CD4-positive, alpha-beta T cell treated with Interferon alpha-2 for 1 hour (primary cell): ENCODE measurements around the gene RPL35.

Experiments used
- DNase-seq, 2 donors: peaks; one replicate each; pipeline ENCODE4 v3.0.0-alpha.2; 2020 to 2022

RPL35 gene

DNA sequence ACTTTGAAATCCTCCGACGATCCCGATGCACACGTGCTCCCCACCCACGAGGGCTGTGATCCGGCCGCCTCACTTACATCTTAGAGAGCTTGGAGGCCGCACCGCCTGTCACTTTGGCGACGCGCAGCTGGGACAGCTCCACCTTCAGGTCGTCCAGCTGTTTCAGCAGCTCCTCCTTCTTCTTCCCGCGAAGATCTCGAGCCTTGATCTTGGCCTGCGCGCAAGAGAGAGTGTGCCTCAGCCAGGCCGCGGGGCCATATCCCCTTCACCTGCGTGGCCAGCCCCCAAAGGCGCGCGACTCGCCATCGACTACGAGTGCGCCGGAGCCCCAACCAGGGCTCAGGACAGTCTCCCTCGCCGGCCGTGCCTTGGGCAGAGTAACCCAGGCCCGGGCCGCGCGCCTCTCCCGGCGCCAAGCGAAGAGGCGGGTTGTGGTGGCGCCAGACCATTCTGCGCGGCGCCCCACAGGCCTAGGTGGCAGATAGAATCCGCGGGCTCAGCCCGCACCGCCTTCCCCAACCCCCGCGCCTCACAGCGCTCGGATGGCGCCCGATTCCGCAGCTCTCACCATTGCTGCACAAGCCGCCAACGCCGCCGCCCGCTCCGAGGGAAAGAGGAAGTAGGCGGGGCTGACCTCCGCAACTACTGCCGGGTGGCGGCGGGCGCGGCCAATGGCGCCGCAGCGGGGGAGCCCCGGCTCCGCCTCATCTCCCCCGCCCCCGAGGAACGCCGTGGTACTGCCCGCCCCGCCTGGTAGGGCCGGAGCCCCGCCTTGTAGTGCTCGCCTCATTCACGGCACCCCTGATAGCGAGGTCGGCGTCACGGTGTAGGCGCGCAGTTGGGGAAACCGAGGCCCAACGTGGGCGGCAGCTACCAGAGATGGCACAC is at the start of gene RPL35, which contains the start of gene ARPC5L:
RPL35 (minus strand) TSS at position 616 of the 888 bp plus-strand sequence; CDS start at position 571, 45 bp downstream.
ARPC5L (plus strand) TSS at position 789 of the 888 bp plus-strand sequence. CDS start 7,161 bp downstream, outside the sequence.
- peak; percentile 93 to 96 for DNase-seq

DNA sequence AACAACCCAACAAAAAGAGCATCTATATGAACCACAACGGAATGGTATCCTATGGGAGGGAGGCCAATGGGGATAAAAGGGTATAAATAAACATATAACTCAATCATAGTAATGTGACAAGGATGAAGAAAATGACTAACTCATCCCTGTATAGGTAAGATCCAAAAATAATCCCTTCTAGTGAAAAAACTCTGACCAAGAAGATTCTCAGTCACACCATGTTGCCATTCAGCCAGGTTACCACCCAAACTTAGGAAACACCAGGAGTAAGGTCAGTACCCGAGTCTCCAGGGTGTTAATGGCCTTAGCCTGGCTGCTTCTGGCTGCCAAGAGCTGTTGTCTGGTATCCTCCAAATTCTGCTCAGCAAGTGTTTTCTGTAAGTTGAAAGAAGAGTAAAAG is 46.3 kb upstream of the RPL35 start:
- no peak for DNase-seq

- no peak for DNase-seq
Observed at GRCh38 chr9:124906966-124907365, 45.2 kb upstream of the RPL35 start.

DNA sequence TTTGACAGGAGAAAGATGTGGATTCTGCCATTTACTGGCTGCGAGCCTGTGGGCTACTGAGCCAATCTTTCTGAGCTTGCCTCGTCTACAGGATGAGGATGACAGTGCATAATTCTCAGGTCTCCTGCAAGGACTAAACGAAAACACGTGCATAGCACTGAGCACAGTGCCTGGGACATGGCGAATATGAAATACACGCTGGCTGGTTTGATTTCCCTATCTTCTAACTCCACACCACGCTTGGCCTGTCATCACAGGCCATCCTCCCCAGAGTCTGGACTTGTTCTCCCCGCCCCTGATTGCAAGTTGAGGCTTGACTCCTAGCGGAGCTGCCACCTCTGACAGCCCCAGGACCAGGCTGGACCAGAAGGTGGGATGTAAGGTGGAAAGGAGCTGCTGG is 38.1 kb upstream of the RPL35 start:
- DNase-seq, result no peak

- no peak for DNase-seq
Observed at GRCh38 chr9:124897570-124898460, 36.1 kb upstream of the RPL35 start.

DNA sequence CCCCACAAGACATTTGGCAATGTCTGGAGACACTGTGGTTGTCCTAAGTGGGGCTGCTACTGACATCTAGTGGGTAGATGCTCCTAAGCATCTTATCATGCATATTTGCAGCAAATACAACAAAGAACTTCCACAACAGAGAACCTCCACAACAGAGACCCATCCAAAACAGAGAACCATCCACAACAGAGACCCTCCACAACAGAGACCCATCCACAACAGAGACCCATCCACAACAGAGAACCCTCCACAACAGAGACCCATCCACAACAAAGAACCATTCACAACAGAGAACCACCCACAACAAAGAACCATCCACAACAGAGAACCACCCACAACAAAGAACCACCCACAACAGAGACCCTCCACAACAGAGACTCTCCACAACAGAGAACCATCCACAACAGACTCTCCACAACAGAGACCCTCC is 33.0 kb upstream of the RPL35 start:
- DNase-seq, result peak; percentile 51 to 70

GRCh38 chr9:124894035-124894740 is 32.4 kb upstream of the RPL35 start:
- no peak for DNase-seq

- no peak for DNase-seq
Observed at GRCh38 chr9:124890179-124890578, 28.4 kb upstream of the RPL35 start.

GRCh38 chr9:124889006-124889405 is 27.2 kb upstream of the RPL35 start:
- DNase-seq, result no peak

DNA sequence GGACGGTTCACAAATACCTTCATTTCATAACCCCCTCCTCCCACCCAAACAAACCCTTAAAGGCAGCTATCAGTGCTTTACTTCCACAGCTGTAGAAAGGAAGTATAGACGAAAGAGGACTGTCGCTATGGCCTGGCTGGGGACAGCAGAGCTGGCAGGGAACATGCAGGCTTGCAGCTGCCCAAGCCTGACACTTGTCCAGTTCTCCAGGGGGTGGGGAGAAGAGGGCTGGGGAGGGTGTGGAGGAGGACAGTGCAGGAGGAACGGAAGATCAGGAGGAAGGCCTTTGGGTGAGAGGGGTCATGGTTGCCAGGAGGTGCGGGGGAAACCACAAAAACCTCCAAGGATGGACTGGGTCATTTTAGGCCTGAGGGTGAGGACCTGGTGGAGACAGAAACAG is 26.1 kb upstream of the RPL35 start:
- no peak for DNase-seq

- no peak for DNase-seq
Observed at GRCh38 chr9:124886866-124887492, 25.2 kb upstream of the RPL35 start.

GRCh38 chr9:124886461-124886860 is 24.7 kb upstream of the RPL35 start:
- no peak for DNase-seq

GRCh38 chr9:124885551-124885950 is 23.8 kb upstream of the RPL35 start:
- DNase-seq, result no peak

DNA sequence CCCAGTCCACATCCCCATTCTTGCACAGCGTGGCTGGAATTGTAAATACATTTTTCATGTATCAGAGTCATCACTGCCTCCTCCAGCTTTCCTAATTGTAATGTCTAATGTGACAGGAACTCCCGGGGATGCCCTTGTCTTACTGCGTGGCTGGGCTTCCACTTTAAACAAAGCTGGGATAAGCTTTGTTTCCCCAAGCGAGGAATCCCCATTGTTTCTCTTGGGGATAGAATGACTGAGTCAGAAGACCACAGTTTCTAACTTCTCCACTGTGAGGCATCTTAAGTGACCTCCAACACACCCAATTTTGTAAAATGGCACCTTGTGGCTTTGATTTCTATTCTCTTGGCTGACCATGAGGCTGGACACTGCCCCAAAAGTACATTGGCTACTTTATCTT is 22.6 kb upstream of the RPL35 start:
- no peak for DNase-seq

DNA sequence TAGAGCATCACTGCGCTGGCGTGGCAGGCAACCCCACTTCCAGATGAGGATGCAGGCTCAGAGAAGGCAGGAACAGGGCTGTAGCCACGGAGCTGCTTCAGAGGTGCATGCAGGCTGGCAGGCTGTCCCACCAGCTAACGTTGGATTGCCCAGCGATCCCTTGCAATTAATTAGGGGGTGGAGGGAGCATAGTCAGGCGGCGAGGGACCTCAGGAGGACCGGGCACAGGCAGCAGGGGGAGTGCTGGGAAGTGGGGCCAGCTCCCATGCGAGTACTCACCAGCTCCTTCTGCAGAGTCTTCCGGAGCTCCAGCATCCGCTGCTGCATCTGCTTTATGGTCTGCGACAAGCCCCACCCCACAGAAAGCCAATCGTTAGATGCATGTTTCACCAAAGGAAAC is 20.5 kb upstream of the RPL35 start:
- DNase-seq, result no peak

GRCh38 chr9:124881138-124881743 is 19.5 kb upstream of the RPL35 start:
- no peak for DNase-seq

DNA sequence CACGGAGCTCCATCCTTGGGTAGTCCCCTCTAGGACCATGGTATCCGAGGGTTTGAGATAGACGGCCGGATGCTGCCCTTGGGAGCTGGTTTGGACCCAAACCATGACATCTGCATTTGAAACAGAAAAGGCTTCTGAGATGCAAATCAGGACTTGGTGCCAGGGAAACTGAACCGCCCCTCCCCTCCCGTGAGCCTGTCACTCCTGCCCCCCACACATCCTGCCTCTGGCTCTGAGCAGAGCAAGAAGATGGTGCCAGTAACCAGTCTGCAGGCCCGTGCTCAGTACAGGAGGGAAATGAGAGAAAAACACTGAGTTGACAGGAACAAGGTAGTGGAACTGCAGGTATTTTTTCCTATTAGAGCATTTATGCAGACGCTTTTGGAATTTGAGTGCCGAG is 18.7 kb upstream of the RPL35 start:
- no peak for DNase-seq

- DNase-seq, result no peak
Observed at GRCh38 chr9:124879226-124879625, 17.5 kb upstream of the RPL35 start.

GRCh38 chr9:124878518-124878917 is 16.8 kb upstream of the RPL35 start:
- no peak for DNase-seq

DNA sequence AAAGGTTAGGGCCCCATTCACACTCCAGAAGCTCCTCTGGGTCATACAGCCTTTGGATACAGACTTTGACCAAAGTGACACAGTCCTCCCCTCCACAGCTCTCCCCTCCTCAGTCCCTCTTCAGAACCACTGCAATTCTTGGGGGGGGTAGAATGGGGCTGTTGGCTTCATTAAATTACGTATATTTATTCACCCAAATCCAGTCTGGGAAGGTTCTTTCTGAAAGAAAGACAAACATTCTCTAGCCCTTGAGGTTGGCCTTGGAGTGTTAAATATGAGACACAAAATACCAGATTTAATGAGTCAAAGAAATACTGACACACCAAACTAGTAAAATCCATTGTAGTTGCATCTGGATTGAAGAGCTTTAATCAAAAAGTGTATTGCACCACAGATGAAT is 16.3 kb upstream of the RPL35 start:
- no peak for DNase-seq

- DNase-seq, result no peak
Observed at GRCh38 chr9:124877021-124877782, 15.4 kb upstream of the RPL35 start.
